Measurements from ENCODE around the gene CEP44.
"Not testable (repeated sequence)": the region's sequence is repeated elsewhere in the genome, so short reads cannot be mapped to it uniquely, and the experiment has no call there.

CEP44 gene

DNA sequence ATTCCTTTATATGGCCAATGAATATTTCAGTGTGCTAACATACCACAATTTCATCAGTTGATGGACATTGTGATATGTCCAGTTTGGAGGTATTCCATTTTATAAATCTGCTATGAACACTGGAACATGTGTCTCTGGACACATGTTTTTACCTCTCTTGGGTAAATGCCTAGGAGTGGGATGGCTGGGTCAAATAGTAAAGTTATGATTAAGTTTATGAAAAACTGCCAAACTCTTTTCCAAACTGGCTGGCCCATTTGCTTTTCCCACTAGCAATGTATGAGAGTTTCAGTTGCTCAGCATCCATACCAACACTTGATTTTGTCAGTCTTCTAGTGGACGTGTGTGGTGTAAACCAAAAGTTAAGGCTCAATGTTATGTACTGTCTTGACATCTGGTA is 40.5 kb downstream of the CEP44 start:
- no peak for DNase-seq (ENCODE audit: low spot score)

GRCh38 chr4:174324725-174325124 is 41.0 kb downstream of the CEP44 start:
- DNase-seq (ENCODE audit: low spot score): no peak

DNA sequence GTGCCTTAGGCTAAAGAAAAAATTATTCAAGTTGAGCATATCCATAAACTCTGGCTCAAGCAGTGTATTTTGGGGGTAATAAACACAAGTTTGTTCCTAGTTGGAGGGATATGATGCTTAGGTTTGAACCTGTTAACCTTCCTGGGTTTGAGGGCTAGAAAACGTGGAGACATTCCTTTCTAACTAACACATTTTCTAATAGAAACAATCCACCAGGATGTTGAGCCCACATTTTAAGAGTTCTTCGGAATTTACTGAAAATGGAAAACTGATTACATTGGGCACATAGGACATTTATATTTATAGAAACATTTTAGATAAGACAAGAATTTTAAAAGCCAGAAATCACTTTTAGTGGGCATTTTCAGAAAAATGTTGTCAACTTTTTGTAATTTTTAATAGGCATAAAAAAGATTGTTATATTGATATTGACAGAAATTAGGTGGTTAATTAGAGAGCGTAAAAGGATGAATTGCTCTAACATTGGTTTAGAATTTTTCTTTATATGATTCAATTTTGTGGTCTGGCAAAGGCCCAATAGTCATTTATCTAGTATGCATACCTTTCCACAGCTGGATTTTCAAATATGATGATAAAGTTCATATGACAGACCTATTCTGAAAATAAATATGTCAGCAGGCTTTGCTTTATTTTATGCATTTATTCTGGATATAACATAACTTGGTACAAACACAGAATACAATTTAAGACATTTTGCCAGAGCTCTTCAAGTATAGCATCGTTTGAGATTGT is 49.2 kb downstream of the CEP44 start:
- no peak for DNase-seq (ENCODE audit: low spot score)

DNA sequence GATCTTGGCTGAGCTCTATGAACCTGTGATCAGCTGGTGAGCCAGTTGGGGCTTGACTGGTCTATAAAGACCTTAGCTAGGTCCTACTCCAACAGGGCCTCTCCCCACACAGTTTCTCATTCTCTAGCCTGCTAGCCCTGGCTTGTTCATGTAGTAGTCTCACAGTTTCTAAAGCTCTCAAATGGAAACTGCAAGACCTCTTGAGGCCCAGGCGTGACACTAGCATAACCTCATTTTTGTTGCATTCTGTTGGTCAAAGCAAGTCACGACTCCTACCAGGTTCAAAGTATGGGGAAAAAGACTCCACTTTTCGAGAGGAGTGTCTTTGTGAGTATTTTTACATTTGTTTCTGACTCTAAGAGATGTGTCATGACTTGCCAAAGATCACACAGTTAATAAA is 50.9 kb downstream of the CEP44 start:
- no peak for DNase-seq (ENCODE audit: low spot score)

DNA sequence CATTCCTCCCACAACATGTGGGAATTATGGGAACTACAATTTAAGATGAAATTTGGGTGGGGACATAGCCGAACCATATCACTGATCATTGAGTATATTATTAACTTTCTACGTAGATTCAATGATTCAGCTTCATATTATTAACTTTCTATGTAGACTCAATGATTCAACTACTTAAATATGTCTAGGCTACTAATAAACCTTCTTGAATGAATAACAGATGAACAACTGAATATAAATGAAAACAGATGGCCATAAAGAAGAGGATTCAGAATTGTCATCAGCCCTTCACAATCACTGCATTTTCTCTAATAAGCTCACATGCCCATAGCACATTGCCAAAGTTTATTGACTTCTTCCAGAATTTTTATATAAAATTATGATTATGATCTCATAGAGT is 57.0 kb downstream of the CEP44 start:
- no peak for DNase-seq (ENCODE audit: low spot score)

GRCh38 chr4:174349156-174349555 is 65.4 kb downstream of the CEP44 start:
- no peak for DNase-seq (ENCODE audit: low spot score)

DNA sequence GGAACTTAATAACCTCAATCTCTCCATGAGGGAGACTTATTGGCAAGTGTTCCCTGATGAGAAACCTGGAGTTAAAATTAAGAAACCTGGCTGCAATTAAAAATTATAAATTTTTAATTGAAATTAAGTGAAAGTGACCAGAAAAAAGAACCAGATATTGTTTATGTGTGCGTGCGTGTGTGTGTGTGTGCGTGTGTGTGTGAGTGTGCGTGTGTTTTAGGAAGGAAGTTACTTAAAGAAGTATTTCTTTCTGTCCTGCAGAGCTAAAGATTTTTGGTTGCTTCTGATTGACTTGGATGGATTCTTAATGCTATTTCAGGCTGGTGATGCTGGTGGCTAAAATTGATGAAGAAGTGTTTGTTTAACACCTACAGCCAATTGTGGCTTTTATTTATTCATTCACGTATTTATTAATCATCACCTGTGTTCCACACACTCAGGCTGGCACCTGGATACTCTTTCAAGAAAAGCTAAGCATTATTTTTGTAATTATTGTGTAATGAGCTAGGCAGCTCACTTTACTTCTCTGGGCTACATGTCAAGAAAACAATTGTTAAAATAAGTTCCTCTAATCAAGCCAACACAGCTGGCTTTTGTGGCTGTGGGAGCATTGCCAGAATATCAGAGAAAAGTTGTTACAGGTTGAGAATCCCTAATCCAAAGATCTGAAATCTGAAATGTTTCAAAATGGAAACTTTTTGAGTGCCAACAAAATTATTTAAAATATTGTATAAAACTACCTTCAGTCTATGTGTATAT is 68.5 kb downstream of the CEP44 start:
- DNase-seq (ENCODE audit: low spot score): no peak

DNA sequence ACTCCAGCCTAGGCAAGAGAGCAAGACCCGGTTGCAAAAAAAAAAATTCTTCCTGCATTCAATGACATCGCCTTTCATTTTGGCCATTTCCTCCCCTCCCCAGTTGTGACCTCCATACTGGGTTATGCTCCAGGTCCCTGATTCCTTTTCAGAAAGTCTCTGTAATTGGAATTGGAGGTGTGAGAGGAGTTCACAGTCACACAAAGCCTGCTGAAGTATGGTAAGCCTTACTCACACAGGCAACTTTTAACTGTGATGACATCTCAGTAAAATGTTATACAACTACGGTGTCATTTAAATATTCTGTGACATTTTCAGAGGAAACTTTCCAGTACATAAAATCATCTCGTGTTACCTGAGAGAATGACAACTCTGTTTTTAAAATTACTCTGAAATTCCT is 73.6 kb downstream of the CEP44 start:
- DNase-seq (ENCODE audit: low spot score): no peak

- DNase-seq (ENCODE audit: low spot score): no peak
These were observed 74.7 kb downstream of the CEP44 start for GRCh38 chr4:174358410-174358809.

- DNase-seq (ENCODE audit: low spot score): peak; percentile 8
These were observed 75.1 kb downstream of the CEP44 start for GRCh38 chr4:174358829-174359228.

DNA sequence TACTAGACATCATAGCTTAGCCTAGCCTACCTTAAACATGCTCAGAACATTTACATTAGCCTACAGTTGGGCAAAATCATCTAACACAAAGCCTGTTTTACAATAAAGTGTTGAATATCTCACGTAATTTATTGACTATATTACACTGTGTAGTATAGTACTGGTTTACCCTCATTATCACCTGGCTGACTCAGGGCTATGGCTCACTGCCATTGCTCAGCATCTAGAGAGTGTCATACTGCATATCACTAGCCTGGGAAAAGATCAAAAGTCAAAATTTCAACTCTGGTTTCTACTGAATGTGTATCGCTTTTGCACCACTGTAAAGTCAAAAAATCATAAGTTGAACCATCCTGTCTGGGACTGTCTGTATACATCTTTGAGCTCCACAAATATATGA is 78.6 kb downstream of the CEP44 start:
- no peak for DNase-seq (ENCODE audit: low spot score)

DNA sequence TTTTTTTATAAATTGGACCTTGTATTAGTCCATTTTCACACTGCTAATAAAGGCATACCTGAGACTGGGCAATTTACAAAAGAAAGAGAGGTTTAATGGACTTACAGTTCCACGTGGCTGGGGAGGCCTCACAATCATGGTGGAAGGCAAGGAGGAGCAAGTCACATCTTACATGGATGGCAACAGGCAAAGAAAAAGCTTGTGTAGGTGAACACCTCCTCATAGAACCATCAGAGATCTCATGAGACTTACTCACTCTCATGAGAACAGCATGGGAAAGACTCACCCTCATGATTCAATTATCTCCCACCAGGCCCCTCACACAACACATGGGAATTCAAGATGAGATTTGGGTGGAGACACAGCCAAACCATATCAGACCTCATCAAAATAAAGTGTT is 80.1 kb downstream of the CEP44 start:
- DNase-seq (ENCODE audit: low spot score): not testable (repeated sequence)

DNA sequence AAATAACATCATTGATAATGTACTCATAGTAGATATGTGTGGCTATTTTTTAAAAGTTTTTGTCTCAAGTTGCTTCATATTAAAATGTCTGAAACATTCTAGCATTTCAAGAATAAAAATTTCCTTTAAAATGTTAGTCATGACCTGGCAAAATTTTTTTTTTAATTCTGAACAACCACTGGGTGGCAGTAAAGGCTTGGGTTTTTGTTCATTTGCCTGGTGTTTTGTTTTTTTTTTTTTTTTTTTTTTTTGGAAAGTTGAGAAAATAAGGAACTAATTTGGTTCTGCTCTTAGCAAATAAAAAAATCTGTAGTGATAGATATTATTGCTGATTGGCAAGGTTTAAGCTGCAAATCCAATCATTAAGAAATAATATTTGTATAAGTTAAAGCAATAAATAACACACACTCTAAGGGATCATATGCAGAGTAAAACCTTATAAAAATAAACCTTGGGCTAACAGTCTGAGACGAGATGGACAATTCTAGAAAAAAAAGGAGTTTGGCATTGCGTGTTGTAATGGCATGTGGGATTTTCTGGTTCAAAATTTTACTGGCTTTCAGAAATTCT is 81.4 kb downstream of the CEP44 start:
- DNase-seq (ENCODE audit: low spot score): peak; percentile 12

GRCh38 chr4:174369985-174370384 is 86.3 kb downstream of the CEP44 start:
- no peak for DNase-seq (ENCODE audit: low spot score)

DNA sequence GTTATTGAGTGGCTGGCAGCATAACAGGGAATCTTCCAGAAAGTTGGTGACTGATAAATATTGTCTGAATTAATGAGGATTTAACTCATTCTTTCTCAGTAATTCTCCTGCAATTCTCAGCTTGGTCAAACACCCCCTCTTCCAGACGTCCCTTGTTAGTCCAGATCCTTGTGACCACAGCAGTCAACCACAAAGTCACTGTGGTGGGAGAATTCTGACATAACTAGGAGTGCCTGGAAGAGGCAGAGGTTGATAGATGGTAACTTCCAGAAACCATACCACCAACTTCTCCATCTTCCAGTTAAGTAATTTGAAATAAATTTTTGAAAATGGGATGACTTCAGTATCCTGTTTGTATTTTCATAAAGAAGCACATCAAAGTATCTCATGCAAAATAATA is 90.1 kb downstream of the CEP44 start:
- no peak for DNase-seq (ENCODE audit: low spot score)

DNA sequence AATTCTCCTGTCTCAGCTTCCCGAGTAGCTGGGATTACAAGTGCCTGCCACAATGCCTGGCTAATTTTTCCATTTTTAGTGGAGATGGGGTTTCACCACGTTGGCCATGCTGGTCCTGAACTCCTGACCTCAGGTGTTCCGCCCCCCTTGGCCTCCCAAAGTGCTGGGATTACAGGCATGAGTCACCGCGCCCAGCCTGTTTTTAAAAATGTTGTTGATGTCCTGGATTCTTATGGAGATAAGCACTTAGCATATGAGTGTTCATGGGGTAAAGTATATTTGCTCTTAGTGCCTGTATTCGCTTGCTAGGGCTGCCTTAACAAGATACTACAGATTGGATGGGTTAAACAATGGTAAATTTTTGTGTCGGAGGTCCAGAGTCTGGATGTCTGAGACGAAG is 91.7 kb downstream of the CEP44 start:
- no peak for DNase-seq (ENCODE audit: low spot score)

- DNase-seq (ENCODE audit: low spot score): no peak
These were observed 93.9 kb downstream of the CEP44 start for GRCh38 chr4:174377613-174378012.

DNA sequence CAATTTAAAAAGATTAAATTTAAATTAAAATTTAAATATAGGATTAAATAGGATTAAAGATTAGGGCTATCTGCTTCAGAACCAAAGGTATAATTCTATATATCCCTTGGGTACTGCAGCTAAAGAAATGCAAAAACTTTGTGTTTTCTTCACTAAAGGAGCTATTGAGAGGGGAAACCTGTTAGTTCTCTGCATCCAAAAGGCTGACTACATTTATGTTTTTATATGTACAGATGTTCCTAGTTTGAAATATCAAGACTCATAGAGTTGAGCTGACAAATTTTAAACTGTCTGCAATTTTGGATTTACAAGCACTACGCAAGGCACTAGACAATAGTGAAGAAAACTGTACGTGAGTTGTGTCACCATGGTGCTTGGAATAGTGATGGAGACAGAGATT is 95.2 kb downstream of the CEP44 start:
- DNase-seq (ENCODE audit: low spot score): no peak

GRCh38 chr4:174380206-174380605 is 96.5 kb downstream of the CEP44 start:
- not testable (repeated sequence) for DNase-seq (ENCODE audit: low spot score)

- no peak for DNase-seq (ENCODE audit: low spot score)
These were observed 97.2 kb downstream of the CEP44 start for GRCh38 chr4:174380699-174381439.

DNA sequence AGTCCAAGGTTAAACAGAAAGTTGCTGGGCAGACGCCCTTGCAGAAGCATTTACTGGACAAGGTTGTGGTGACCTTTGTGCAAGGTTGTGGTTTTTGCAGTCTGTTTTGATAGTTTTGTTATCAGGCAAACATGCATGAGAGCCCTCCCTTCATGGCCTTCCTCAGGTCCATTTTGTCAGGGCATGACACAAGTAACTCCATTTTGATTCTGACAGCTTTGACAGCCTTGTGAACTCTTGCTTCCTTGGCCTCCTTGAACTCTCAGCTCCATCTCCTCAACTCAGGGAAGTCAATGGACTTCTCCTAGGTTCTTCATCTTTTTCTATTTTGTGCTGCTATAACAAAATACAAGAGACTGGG is 97.7 kb downstream of the CEP44 start:
- DNase-seq (ENCODE audit: low spot score): no peak
